WTC11 (cell line): ENCODE results near the gene SIPA1L3. TPM values are rescaled to one million over a fixed set of nuclear protein-coding genes. Genes with fewer than 3 reads are reported as not detected.
A peak's percentile ranks its signal among the peaks of the same experiment; 100 is the strongest.

Source experiments
- ATAC-seq: fragments of 200-7000 bp; cut with Tn5 transposase; 2 replicates; pipeline ENCODE4 v1.10.0; 2021; ENCODE audit warnings: mild to moderate bottlenecking, moderate library complexity
- CTCF ChIA-PET: fragments of 300-600 bp; sonication (Branson Sonifier 250); formaldehyde crosslinking; loops from one replicate; lab custom pipeline; 2021; ENCODE audit warnings: antibody characterized with exemption; lab: Charles Lee
- POLR2A ChIA-PET: fragments of 350-600 bp; sonication (Branson Sonifier 250); formaldehyde crosslinking; loops from one replicate; lab custom pipeline; 2021; ENCODE audit warnings: antibody characterized with exemption; lab: Charles Lee
- DNase-seq: peaks from one replicate; pipeline ENCODE4 v3.0.0; 2021; ENCODE audit warnings: low spot score
- H3K27ac Mint-ChIP-seq: 2 replicates; pipeline ENCODE4 v1.8.0; 2021; ENCODE audit warnings: mixed read lengths
- H3K27me3 Mint-ChIP-seq: 2 replicates; pipeline ENCODE4 v1.8.0; 2021; ENCODE audit warnings: low read depth, mild to moderate bottlenecking, moderate library complexity, mixed read lengths
- H3K36me3 Mint-ChIP-seq: 2 replicates; pipeline ENCODE4 v1.8.0; 2021; ENCODE audit warnings: mixed read lengths
- H3K4me1 Mint-ChIP-seq: 2 replicates; pipeline ENCODE4 v1.8.0; 2022; ENCODE audit warnings: mixed read lengths
- H3K4me3 Mint-ChIP-seq: 2 replicates; pipeline ENCODE4 v1.8.0; 2021; ENCODE audit warnings: mild to moderate bottlenecking, moderate library complexity, mixed read lengths
- H3K9me3 Mint-ChIP-seq: 2 replicates; pipeline ENCODE4 v1.8.0; 2021; ENCODE audit warnings: mixed read lengths
- CTCF ChIP-seq: fragments of 200-600 bp; IDR thresholded peaks from 2 replicates; pipeline ENCODE4 v1.8.0; 2022; ENCODE audit warnings: antibody characterized with exemption
- E2F5 ChIP-seq: sonication (generic); formaldehyde crosslinking; IDR thresholded peaks from 2 replicates; pipeline ENCODE4 v1.8.1; 2022; ENCODE audit warnings: mild to moderate bottlenecking, moderate library complexity, missing genetic modification reagents
- HMGA2 ChIP-seq: fragments of 250-450 bp; sonication (Bioruptor Pico); IDR thresholded peaks from 2 replicates; pipeline ENCODE4 v1.4.0; 2021; ENCODE audit warnings: mild to moderate bottlenecking, moderate library complexity
- MAX ChIP-seq: sonication (generic); formaldehyde crosslinking; IDR thresholded peaks from 2 replicates; pipeline ENCODE4 v1.8.0; 2022; ENCODE audit warnings: mild to moderate bottlenecking, missing genetic modification reagents
- MXD4 ChIP-seq: fragments of 250-450 bp; sonication (Bioruptor Pico); IDR thresholded peaks from 2 replicates; pipeline ENCODE4 v1.8.0; 2021; ENCODE audit warnings: mild to moderate bottlenecking, moderate library complexity, borderline replicate concordance
- MYBL2 ChIP-seq: sonication (generic); formaldehyde crosslinking; IDR thresholded peaks from 2 replicates; pipeline ENCODE4 v1.8.1; 2023; ENCODE audit warnings: mild to moderate bottlenecking, moderate library complexity, missing genetic modification reagents
- NFE2L1 ChIP-seq: sonication (generic); formaldehyde crosslinking; IDR thresholded peaks from 2 replicates; pipeline ENCODE4 v1.8.1; 2023; ENCODE audit warnings: missing genetic modification reagents
- NFYB ChIP-seq: sonication (generic); formaldehyde crosslinking; conservative IDR thresholded peaks from 2 replicates; pipeline ENCODE4 v1.8.0; 2022; ENCODE audit warnings: low read depth, missing genetic modification reagents
- RORB ChIP-seq: fragments of 250-450 bp; sonication (Bioruptor Pico); IDR thresholded peaks from 2 replicates; pipeline ENCODE4 v1.9.0; 2021; ENCODE audit warnings: mild to moderate bottlenecking
- SMAD3 ChIP-seq: sonication (generic); formaldehyde crosslinking; IDR thresholded peaks from 2 replicates; pipeline ENCODE4 v1.8.0; 2022; ENCODE audit warnings: missing genetic modification reagents, mild to moderate bottlenecking, borderline replicate concordance
- SP1 ChIP-seq: sonication (generic); formaldehyde crosslinking; conservative IDR thresholded peaks from 2 replicates; pipeline ENCODE4 v1.8.1; 2022; ENCODE audit warnings: missing genetic modification reagents
- USF2 ChIP-seq: sonication (generic); formaldehyde crosslinking; IDR thresholded peaks from 2 replicates; pipeline ENCODE4 v1.8.1; 2023; ENCODE audit warnings: mild to moderate bottlenecking, missing genetic modification reagents, moderate library complexity
- ZMAT4 ChIP-seq: fragments of 250-450 bp; sonication (Bioruptor Pico); IDR thresholded peaks from 2 replicates; pipeline ENCODE4 v1.9.0; 2021; ENCODE audit warnings: mild to moderate bottlenecking
- ZNF423 ChIP-seq: fragments of 250-450 bp; sonication (Bioruptor Pico); IDR thresholded peaks from 2 replicates; pipeline ENCODE4 v2.1.2; 2022; ENCODE audit warnings: mild to moderate bottlenecking, moderate library complexity
- total RNA-seq: library from RNA; stranded (reverse); gene quantifications from 3 replicates; pipeline ENCODE4 v1.2.3, GENCODE V29; 2021
- TF ChIP-seq, protein P1 (sequence below): sonication (generic); formaldehyde crosslinking; IDR thresholded peaks from 2 replicates; pipeline ENCODE4 v1.8.1; 2023; ENCODE audit warnings: mild to moderate bottlenecking, missing genetic modification reagents, borderline replicate concordance
- TF ChIP-seq, protein P2 (sequence below): fragments of 250-450 bp; sonication (Bioruptor Pico); conservative IDR thresholded peaks from 2 replicates; pipeline ENCODE4 v1.9.0; 2021; ENCODE audit warnings: mild to moderate bottlenecking

Gene SIPA1L3
- total RNA-seq, 1 experiment from 2014 or later, result 41.5 TPM

DNA sequence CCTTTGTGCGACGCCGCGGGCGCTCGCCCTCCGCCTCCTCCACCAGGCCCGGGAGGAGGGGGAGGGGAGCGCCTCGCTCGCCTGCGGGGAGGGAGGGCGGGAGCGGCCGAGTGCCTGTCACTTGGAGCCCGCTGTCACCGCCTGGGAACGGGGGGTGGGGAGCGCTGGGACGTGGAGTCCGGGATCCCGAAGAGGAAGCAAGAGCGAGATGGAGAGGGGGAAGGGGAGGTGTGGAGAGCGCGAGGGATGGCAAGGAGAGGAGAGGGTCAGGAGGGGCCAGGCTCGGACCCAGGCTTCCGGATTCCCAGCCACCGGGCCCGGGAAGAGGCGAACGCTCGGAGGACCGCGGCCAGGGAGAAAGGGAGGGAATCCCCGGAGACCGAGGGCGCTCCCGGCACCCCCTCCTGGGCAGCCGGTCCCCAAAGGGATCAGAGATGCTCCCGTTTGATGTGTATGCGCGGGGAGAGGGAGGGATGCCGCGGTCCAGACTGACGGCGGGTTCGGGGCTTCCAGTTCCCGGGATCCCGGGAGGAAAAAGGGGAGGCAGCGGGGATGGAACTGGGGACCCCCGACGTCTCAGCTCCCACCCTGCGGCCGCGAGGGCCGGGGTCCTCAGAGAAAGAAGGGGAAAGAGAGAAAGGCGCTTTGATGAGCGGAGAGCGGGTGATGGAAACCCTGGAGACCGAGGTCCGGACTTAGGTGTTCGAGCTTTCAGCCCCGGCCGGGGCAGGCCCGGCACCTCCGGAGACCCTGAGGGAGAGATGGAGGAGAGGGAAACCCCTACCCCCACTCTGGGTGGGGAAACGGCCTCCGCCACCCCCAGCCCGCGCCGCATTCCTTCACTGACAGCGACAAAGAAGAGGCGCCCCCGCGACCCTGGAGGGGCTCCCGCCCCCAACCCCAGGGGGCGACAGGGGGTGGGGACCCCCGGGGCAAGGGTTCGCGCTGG is 321.8 kb downstream of the SIPA1L3 start (continued):
- TF ChIP-seq, protein P1, sequence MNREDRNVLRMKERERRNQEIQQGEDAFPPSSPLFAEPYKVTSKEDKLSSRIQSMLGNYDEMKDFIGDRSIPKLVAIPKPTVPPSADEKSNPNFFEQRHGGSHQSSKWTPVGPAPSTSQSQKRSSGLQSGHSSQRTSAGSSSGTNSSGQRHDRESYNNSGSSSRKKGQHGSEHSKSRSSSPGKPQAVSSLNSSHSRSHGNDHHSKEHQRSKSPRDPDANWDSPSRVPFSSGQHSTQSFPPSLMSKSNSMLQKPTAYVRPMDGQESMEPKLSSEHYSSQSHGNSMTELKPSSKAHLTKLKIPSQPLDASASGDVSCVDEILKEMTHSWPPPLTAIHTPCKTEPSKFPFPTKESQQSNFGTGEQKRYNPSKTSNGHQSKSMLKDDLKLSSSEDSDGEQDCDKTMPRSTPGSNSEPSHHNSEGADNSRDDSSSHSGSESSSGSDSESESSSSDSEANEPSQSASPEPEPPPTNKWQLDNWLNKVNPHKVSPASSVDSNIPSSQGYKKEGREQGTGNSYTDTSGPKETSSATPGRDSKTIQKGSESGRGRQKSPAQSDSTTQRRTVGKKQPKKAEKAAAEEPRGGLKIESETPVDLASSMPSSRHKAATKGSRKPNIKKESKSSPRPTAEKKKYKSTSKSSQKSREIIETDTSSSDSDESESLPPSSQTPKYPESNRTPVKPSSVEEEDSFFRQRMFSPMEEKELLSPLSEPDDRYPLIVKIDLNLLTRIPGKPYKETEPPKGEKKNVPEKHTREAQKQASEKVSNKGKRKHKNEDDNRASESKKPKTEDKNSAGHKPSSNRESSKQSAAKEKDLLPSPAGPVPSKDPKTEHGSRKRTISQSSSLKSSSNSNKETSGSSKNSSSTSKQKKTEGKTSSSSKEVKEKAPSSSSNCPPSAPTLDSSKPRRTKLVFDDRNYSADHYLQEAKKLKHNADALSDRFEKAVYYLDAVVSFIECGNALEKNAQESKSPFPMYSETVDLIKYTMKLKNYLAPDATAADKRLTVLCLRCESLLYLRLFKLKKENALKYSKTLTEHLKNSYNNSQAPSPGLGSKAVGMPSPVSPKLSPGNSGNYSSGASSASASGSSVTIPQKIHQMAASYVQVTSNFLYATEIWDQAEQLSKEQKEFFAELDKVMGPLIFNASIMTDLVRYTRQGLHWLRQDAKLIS (CRISPR knock-in tag), result no peak
- 0 out of 2 replicates have a peak, but pooled peaks have one; percentile 20 for TF ChIP-seq SP1
- TF ChIP-seq MYBL2, result no peak
- TF ChIP-seq SMAD3, result no peak
- no peak for TF ChIP-seq MXD4 (CRISPR knock-in tag)
- TF ChIP-seq HMGA2 (CRISPR knock-in tag), result no peak
- TF ChIP-seq CTCF, result no peak
- TF ChIP-seq MAX, result no peak
- TF ChIP-seq RORB, result no peak
- TF ChIP-seq, protein P2, sequence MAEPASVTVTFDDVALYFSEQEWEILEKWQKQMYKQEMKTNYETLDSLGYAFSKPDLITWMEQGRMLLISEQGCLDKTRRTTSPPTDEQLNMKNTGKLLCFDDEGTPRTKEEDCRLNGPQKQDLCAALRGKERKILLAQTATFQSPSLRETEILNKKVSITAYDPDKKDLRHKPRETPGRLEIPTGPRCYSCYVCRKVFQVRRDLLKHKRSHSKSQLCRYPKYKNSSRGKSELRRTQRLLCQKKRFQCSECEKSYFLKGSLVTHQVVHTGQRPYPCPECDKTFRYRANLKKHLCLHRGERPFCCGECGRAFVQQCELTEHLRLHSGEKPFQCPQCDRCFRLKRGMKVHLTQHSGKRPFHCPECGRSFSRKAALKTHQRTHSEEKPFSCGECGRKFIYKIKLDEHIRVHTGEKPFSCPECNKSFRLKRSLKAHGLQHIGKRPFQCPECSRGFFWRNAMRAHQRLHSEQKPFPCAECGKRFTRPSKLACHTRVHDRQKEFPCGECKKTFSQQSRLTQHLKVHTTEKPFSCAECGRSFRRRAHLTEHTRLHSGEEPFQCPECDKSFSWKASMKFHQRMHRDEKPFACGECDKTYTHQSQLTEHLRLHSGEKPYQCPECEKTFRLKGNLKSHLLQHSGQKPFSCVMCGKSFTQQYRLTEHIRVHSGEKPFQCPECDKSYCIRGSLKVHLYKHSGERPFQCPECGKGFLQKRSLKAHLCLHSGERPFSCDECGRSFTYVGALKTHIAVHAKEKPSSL (CRISPR knock-in tag), result no peak
- 0 out of 2 replicates have a peak, but pooled peaks have one; percentile 9 for TF ChIP-seq E2F5 (CRISPR knock-in tag)

DNA sequence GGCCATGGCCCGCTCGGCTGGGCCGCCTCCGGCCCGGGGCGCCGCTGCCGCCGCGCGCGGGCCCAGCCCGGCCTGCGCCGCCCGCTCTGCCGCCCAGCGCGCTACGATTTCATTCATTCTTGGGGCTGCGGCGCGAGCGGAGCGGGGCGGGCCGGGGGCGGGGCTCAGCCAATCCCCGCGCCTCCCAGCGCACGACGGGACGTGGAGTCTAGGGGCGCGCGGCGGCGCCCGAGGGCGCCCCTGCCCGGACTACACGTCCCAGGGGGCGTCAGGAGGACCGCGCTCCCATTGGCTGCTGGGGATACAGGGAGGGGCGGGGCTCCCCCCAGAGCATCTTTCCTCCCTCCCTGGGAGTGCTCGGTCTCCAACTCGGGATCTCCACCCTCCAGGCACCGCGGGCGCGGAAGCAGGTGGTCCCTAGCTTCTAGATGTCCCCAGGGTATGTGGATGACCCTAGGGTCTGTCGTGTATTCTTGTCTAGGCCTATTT is 322.6 kb downstream of the SIPA1L3 start:
- TF ChIP-seq MYBL2 (no peak), ZNF423 (CRISPR knock-in tag) (peak; percentile 99), USF2 (CRISPR knock-in tag) (0 out of 2 replicates have a peak, but pooled peaks have one; percentile 6), NFE2L1 (CRISPR knock-in tag) (no peak), NFYB (peak; percentile 83), ZMAT4 (CRISPR knock-in tag) (no peak), E2F5 (CRISPR knock-in tag) (0 out of 2 replicates have a peak, but pooled peaks have one; percentile 35), SP1 (peak; percentile 87)
- TF ChIP-seq, protein P2 (CRISPR knock-in tag), result no peak
- ChIA-PET CTCF (interaction anchor here (1.0 to 2.2 kb wide), 4 partner anchors 14 to 323 kb away, joined by 3 to 11 read pairs (median 6); partner anchors contain the start of gene WDR87), POLR2A (interaction anchor here (0.8 kb wide), 1 partner anchor 106 kb away, joined by 3 read pairs; the partner anchor contains the start of gene CATSPERG)
- Mint-ChIP-seq H3K9me3 (no peaks in the 10 kb centered on the region), H3K27ac (no peak overlapping the region), H3K4me1 (peaks cover 20% of the 10 kb centered on the region), H3K4me3 (peak overlapping the region; percentile 58), H3K36me3 (no peaks in the 10 kb centered on the region), H3K27me3 (peaks cover 40% of the 10 kb centered on the region)
- peak; percentile 35 for ATAC-seq
- peak; percentile 79 for DNase-seq
